NCI-H2227 (cell line): ENCODE measurements around the gene CARS1.
A peak's percentile ranks its signal among the peaks of the same experiment; 100 is the strongest.

Source experiments
- DNase-seq: peaks from one replicate; lab custom pipeline; 2025; ENCODE audit not compliant: unreplicated experiment; lab: John Stamatoyannopoulos, UW

CARS1 gene

GRCh38 chr11:3057069-3057963, at the start of gene CARS1:
TSS of gene CARS1 (minus strand) at chr11:3057423. CDS start at chr11:3057367, 56 bp downstream.
- peak; percentile 98 for DNase-seq

- no peak for DNase-seq
Measured at GRCh38 chr11:3105791-3106735, 48.8 kb upstream of the CARS1 start.

GRCh38 chr11:3104961-3105790, 48.0 kb upstream of the CARS1 start:
- DNase-seq, result no peak

- DNase-seq, result no peak
Measured at GRCh38 chr11:3104051-3104714, 47.0 kb upstream of the CARS1 start.

- DNase-seq, result no peak
Measured at GRCh38 chr11:3103076-3103475, 45.9 kb upstream of the CARS1 start.

- no peak for DNase-seq
Measured at GRCh38 chr11:3102641-3102921, 45.4 kb upstream of the CARS1 start.

GRCh38 chr11:3101921-3102640, 44.9 kb upstream of the CARS1 start:
- no peak for DNase-seq

GRCh38 chr11:3099178-3099577, 42.0 kb upstream of the CARS1 start:
- DNase-seq, result no peak

- no peak for DNase-seq
Measured at GRCh38 chr11:3096909-3097530, 39.8 kb upstream of the CARS1 start.

GRCh38 chr11:3095712-3096361, 38.6 kb upstream of the CARS1 start:
- no peak for DNase-seq

- DNase-seq, result no peak
Measured at GRCh38 chr11:3094223-3094824, 37.1 kb upstream of the CARS1 start.

- no peak for DNase-seq
Measured at GRCh38 chr11:3093281-3094191, 36.3 kb upstream of the CARS1 start.

GRCh38 chr11:3092603-3093141, 35.4 kb upstream of the CARS1 start:
- no peak for DNase-seq

GRCh38 chr11:3091846-3092602, 34.8 kb upstream of the CARS1 start:
- DNase-seq, result peak; percentile 82

- DNase-seq, result no peak
Measured at GRCh38 chr11:3091081-3091845, 34.0 kb upstream of the CARS1 start.
